T-helper 9 cell (primary cell): ENCODE data around the gene ZBTB26.
"Not testable (repeated sequence)": the region's sequence is repeated elsewhere in the genome, so short reads cannot be mapped to it uniquely, and the experiment has no call there.

Source experiments
- DNase-seq: peaks from one replicate; pipeline ENCODE4 v3.0.0-alpha.2; 2020

The ZBTB26 gene

DNA sequence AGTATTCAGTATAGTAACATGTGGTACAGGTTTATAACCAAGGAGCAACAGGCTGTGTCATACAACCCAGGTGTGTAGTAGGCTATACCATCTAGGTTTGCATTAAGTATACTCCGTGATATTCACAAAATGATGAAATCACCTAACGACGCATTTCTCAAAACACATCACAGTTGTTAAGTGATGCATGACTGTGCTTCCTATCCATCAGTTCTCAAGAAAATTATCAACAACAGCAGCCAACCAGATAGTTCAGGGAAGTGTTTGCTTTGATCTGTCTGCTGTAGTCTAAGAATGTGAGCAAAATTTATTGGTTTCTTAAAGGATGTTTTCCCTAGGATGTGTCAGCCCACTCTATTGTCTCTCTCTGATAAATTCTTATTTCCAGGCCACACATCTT, 7.4 kb downstream of the ZBTB26 start:
- no peak for DNase-seq

DNA sequence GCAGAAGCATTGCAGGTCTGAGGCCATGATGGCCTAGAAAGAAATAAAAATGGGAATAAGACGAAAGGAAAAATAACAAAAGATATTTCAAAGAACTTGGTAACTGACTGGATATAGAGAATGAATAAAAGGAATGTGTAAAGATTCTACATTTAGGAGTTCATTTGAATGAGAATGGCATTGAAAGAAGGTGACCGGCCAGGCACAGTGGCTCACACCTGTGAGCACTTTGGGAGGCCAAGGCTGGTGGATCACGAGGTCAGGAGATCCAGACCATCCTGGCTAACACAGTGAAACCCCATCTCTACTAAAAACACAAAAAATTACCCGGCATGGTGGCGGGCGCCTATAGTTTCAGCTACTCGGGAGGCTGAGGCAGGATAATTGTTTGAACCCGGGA, 8.6 kb downstream of the ZBTB26 start:
- no peak for DNase-seq

DNA sequence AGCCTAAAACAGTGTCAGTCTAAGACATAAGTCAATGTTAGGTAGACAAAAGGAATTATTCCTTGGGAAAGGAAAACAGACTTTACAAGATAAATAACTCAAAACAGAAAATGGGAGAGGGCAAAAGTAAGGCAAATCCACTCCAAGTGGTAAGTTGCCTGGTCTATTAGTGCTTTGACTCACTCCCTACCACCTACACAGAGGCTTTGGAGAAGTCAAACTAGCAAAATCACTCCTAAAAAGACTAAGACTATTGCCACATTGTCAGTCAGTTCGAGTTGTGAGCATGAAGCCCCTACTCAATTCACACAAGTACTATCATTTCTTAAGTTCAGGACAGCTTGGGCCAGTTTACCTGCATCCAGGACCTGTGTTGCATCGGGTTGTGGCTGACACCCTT, 13.0 kb downstream of the ZBTB26 start:
- DNase-seq: no peak

DNA sequence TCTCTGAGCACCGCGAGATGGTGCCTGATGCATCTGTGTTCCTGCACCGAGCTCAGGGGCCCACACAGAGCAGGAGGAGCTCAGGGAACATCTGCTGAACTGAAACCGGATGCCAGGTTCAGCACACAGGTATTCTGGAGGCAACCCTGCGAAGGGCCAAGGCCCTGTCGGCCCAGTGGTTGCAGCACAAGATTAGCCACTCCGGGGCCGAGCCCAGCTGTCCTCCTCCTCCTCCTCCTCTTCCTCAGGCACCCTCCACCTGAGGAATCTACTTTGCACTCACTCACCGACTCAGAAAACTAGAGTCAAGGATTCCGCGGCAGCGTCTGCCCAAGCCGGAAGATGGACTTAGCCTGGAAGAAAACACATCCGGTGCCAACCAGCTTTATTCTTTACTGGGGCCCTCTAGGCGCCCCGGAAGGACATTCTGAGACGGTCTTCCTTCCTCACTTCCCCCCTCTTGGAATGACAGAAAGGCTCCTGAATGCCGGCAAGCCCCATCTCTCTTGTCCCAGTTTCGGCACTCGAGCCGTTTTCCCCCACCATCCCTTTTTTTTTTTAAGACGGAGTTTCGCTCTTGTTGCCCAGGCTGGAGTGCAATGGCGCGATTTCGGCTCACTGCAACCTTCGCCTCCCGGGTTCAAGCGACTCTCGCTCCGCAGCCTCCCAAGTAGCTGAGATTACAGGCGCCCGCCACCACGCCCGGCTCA, 18.2 kb downstream of the ZBTB26 start, which contains the start of gene ZBTB6:
Gene ZBTB6 (minus strand): TSS at position 360 of the 710 bp plus-strand sequence. CDS start 1,251 bp downstream, outside the sequence.
- peak; percentile 58 for DNase-seq

DNA sequence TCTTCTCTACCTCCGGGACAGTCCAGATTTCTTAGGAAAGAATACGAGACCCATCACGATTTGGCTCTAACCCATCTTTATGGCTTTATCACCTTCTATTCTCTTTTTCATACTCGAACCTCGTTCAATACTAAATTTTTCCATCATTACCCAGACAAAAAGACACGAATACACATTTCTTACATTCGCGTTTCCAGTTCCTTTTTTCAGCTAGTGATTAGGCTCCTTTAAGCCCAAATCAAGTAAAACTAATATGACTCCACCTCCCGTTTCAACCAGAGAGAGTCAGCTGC, 18.7 kb downstream of the ZBTB26 start:
- no peak for DNase-seq

DNA sequence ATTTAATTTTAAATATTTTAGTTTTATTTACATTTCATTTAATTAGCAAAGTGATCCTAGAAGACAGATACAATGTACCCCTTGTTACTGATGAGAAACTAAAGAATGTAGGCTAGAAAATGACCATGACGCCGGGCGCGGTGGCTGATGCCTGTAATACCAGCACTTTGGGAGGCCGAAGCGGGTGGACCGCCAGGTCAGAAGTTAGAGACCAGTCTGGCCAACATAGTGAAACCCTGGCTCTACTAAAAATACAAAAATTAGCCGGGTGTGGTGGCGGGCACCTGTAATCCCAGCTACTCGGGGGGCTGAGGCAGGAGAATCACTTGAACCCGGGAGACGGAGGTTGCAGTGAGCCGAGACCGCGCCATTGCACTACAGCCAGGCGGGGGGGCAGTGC, 25.2 kb downstream of the ZBTB26 start:
- DNase-seq: not testable (repeated sequence)

DNA sequence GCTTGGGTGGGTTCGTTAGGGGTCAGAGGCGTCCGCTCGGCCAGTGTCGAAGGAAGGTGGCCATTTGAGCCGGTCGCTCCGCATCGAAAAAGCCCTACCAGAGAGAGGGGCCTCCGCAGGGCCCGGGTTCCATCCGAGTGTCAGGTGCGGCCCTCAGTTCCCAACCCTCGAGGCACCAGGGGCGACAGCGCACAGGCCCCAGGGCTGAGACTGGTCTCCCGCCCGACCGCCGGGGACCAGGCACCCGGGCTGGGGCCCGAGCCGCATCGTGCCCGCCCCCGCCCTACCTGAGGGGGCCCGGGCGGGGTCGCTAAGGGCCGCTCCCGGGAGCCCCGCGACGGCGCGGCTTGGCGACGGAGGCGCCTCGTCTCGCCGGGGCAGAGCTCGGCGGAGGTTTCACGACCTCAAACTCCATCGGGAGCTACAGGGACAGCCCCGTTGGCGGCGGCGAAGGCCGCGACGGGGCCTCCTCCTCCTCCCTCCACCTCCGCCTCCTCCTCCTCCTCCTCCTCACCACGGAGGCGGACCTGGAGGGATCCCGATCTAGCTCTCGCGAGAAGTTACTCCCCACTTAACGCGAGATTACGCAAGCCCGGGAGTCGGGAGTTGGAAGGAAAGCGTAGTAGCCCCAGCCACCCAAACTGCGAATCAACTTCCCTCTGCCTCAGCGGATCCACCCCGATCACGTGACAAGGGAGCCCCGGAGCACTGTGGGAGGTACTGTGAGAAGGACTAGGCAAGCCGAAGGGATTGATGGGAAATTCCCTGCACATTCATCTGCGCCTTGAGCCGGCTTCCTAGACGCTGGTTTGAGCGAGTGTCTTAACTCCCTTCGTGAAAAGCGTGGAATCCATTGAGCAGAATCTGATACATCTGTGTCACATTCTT, 26.2 kb downstream of the ZBTB26 start, which contains the start of gene RC3H2:
Gene RC3H2 (minus strand): TSS at position 537 of the 888 bp plus-strand sequence. CDS start 7,850 bp downstream, outside the sequence.
- peak; percentile 96 for DNase-seq

DNA sequence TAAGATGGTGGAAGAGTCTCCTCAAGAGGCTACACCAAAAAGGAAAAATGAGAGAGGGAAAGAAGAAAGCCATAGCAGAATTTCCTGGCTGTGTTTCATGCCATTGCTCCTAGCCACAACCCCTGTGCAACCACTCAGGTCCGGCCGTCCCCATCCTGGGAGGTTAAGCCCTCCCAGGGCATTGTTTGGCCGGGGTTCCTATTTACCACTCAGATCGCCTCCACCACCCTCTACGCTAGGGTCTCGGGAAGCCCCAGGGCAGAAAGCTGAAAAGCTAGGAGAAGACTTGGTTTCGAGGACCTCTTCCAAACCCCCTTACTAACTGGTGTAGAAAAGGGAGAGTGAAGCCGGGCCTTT, 26.9 kb downstream of the ZBTB26 start:
- DNase-seq: no peak

DNA sequence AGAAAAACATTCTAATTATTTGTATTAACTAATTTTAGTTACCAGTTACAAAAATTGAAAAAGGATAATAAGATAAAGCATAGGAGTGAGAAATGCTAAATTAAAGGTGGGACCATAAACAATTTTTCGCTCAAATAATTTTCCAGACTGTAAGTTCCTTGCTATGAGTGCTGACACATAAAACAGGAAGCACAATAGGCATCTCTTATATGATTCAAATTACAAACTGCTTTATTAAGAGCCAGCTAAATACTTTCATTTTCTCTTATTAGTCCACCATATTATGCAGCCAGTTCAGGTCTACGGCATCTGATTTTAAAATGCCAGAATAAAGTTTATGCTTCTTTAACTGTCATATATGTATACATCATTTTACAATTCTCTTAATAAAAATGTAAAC, 30.5 kb downstream of the ZBTB26 start:
- DNase-seq: no peak

DNA sequence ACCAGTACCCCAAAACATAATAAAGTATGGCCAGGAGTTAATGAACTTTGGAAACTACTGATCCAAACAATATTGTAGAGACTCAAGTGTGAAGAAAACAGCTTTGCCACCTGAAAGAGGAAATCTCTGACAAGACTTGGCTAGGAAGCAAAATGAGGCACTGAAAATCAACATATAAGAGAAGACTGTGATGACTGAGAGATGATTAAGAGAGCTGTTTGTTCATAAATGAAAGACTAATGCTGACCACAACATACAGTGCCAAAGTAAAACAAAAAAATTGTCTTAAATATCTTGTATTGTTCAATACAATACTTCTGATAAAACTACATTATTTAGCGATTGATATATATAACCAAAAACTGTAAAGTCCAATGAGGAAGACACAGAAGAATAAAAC, 33.3 kb downstream of the ZBTB26 start:
- DNase-seq: no peak

DNA sequence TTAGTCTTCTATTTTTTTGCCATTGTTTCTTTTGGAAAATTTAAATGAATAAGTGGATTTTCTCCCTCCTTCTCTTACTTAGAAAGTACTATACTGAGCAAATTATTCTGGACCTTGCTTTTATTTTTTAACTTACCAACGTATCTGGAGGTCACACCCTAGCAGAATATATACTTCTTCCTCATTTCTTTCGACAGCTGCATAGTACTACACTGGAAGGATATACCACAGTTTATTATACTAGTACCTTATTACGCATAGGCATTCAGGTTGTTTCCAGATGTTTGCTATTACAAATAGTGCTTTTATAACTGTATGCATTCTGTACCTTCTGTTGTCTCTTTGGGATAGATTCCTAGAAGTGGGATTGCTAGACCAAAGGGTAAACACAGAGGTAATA, 42.8 kb downstream of the ZBTB26 start:
- DNase-seq: no peak

DNA sequence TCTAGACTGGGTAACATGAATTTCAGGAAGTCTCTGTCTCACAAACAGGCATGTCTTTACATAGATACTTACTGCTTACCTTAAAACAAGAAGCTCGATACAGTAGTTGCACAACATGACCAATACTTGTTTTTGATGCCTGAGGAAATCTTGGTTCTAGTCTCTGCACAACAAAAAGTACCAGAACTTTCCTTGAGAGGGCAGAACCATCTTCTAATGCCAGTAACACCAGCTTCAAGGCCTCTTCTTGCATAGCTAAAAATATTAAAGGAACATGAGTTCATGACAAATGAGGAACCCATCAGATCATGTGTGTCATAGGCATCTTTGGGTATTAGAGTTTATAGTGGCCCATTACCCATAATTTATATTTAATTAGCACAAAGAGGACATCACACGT, 48.2 kb downstream of the ZBTB26 start:
- DNase-seq: no peak

DNA sequence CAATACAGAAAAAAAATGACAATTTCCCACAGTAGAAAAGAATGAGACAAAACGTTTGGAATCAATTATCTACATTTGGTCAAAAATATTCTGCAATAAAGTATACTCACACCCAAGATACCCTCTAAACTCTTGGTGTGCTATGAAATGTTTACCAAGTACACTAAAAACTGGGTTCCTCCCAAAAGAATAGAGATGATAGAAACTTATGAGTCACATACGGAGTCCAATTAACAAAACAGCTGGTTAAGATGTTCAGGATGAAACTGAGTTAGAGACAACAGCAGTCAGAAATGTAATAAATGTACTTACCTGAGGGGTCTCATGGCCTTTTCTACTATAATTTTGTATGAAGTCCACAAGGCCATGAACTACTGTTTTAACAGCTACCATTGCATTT, 51.9 kb downstream of the ZBTB26 start:
- DNase-seq: no peak

DNA sequence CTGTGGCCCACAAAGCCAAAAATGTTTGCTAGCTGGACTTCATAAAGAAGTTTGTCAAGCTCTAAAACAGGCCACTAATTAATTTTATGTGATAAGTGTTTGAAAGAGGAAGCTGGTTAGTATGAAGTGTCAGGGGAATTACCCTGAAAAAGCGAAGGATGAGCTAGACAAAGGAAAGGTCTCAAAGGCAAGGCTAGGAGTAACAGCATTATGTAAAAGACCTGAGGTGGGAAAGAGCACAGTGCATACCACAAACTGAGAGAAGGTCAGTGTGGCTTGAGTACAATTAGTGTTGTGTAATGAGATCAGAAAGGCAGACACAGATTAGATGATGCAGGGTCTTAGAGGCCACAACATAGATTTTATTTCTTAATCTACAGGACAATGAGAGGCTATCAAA, 55.8 kb downstream of the ZBTB26 start:
- no peak for DNase-seq

DNA sequence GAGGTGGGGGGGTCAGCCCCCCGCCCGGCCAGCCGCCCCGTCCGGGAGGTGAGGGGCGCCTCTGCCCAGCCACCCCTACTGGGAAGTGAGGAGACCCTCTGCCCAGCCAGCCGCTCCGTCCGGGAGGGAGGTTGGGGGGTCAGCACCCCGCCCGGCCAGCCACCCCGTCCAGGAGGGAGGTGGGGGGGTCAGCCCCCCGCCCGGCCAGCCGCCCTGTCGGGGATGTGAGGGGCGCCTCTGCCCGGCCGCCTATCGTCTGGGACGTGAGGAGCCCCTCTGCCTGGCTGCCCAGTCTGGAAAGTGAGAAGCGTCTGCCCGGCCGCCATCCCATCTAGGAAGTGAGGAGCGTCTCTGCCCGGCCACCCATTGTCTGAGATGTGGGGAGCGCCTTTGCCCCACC, 64.0 kb downstream of the ZBTB26 start:
- DNase-seq: not testable (repeated sequence)

DNA sequence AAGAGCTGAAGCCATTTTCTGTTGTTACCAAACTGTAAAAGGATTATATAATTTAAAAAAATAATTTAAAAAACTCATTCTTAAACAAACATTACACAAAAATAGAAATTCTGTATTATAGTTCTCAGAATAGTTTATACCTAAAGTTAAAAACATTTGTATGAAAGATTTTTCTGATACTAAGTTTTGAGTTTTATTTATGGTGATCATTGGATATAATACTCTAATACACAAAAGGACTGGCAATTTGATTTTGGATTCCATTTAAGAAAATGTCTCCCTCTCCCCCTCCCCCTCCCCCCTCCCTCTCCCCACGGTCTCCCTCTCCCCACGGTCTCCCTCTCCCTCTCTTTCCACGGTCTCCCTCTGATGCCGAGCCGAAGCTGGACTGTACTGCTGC, 65.2 kb downstream of the ZBTB26 start:
- DNase-seq: no peak
